RPMI8226 (cell line): ENCODE results near the gene TIMP3.

ENCODE experiments used
- DNase-seq: peaks from one replicate; pipeline ENCODE4 v3.0.0-alpha.2; 2015

Gene TIMP3

DNA sequence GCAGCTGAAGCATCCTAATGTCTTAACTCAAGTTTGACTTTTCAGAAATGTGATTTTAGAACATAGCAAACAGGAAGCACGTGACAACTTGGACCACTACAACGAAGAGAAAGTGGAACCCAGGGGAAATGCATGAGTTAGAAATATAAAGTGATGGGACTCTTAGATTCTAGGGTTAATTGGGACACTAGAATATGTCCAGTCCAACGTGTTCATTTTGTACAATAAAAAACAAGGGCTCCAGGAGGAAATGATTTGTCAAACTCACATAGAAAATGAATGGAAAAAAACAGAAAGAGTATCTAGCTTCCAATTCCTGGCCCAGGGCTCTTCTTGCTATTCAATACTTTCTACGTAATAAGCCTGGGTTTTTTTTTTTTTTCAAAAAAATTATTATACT is 30.7 kb downstream of the TIMP3 start:
- DNase-seq: no peak

GRCh38 chr22:32836280-32837123 is 35.0 kb downstream of the TIMP3 start:
- peak; percentile 23 for DNase-seq

- no peak for DNase-seq
Measured at GRCh38 chr22:32837142-32837541, 35.6 kb downstream of the TIMP3 start.

DNA sequence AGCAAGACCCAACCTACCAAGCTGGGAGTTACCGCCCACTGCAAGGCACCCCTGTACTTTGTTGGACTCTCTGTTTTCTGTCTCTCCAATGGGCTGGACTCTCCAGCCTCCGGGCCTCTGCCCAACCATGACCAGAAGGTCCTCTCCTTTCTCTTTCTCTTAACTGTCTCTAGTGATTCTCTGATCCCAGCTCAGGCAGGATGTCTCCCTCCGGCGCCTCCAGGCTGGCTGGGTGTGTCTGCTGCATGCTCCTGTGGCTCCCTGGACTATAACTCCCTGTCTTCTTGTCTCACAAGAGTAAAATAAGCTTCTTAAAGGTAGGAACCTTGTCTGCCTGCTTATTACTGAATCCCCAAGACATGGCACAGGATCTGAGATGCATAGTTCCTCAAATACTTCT is 36.3 kb downstream of the TIMP3 start:
- DNase-seq: no peak

DNA sequence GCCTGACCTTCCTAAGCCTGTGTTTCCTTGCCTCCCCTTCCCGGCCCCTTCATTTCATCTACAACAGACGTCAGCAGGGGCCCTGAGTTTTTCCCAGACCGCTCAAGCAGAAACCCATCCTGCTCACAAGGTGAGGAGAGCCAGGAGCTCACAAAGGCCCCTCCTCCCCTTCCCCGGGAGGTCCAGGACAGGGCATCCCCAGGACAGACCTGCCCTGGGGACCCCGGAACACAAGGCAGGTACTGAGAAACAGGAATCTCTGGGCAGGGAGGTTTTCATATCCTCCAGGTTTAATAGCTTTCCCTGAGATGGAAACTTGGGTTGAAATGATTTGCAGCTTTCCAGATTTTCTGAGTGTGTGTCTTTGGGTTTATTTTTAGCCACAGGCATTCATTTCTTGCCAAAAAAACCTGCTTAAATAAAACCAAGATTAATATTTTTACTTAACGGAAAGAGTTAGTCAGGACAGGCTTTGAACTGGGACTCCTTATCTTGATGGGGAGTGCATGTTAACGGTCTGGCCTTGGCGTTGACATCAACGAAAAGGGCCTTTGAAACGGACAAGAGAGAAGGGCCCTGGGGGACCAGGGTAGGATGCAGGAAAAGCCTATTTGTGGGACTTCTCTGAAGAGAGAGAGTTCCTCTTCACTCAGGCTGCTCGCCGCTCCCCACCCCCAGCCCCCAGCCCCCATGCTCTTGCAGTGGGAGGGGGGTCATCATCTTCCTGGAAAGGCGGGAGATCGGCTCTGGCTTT is 38.5 kb downstream of the TIMP3 start:
- no peak for DNase-seq

DNA sequence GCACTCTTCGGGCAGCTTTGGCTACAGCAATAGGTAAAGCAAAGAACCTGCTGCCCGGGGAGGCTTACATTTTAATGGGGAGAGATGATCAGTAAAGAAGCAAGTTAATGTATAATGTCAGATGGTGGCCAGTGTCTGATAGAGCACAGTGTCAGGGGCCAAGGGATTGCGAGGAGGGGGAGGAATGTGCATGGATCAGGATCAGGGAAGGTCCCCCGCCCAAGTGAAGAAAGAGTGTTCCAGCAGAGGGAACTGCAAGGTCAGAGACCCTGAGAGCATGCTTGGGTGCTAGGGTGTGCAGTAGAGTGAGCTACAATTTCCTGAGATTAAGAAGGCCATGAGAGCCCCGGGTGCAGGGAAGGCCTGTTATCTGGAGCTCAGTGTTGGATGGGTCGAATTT is 39.7 kb downstream of the TIMP3 start:
- no peak for DNase-seq

GRCh38 chr22:32842486-32842885 is 41.0 kb downstream of the TIMP3 start:
- DNase-seq: no peak

GRCh38 chr22:32843300-32843699 is 41.8 kb downstream of the TIMP3 start:
- no peak for DNase-seq

- DNase-seq: no peak
Measured at GRCh38 chr22:32844251-32844650, 42.7 kb downstream of the TIMP3 start.

GRCh38 chr22:32846780-32847491 is 45.4 kb downstream of the TIMP3 start:
- no peak for DNase-seq

- no peak for DNase-seq
Measured at GRCh38 chr22:32848226-32848625, 46.7 kb downstream of the TIMP3 start.

- no peak for DNase-seq
Measured at GRCh38 chr22:32849501-32849900, 48.0 kb downstream of the TIMP3 start.

- DNase-seq: no peak
Measured at GRCh38 chr22:32850157-32850556, 48.7 kb downstream of the TIMP3 start.

- DNase-seq: no peak
Measured at GRCh38 chr22:32850591-32851517, 49.3 kb downstream of the TIMP3 start.

- DNase-seq: no peak
Measured at GRCh38 chr22:32852395-32853251, 51.1 kb downstream of the TIMP3 start.

GRCh38 chr22:32853662-32854061 is 52.2 kb downstream of the TIMP3 start:
- DNase-seq: no peak

DNA sequence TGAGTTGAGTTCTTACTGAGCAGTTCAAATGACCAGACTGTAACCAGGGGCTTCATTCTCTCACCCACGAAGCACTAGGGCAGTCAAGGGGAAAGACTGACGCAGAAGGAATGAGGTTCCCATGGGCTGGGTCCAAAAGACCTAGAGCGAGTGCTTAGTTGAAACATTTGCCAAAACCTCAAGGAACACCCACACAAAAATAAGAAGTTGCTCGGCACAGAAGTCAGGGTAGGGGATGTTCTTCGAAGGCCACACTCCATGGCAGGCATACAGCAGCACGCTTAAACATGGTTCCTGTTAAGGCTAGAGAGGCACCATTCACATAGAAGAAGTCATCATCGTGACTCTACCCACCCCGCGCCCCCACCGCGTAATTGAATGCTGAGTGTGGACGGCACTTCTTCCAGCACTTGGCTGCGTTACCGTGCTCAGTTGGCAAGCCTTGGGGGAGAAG is 52.9 kb downstream of the TIMP3 start:
- DNase-seq: no peak

DNA sequence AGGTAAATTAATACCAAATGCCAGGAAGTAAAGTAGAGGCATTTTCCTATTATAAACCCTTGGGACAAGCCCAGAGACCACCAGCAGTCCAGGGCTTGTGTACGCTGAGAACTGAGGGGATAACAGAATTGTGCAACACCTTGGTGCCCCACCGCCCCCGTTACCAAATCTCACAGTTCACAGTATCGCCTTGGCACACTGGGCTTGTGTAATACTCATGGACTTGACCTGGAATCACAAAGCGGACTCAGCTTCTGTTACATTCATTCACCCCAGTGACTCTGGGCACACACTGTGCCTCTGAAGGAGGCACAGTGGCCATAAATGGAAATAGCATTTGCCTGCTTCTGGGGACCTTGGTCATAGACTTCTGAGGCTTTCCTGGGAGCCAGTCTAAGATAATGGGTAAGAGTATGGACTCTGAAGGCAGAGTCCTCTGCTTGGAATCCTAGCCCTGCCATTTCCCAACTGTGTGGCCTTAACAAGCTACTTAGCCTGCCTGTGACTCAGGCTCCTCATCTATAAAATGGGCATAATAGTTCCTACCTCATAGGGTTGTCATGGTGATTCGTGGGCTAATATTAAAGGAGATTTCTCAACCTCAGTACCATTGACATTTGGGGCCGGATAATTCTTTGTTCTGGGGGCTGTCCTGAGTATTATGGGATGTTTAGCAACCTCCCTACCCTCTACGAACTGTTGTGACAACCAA is 53.7 kb downstream of the TIMP3 start:
- no peak for DNase-seq

DNA sequence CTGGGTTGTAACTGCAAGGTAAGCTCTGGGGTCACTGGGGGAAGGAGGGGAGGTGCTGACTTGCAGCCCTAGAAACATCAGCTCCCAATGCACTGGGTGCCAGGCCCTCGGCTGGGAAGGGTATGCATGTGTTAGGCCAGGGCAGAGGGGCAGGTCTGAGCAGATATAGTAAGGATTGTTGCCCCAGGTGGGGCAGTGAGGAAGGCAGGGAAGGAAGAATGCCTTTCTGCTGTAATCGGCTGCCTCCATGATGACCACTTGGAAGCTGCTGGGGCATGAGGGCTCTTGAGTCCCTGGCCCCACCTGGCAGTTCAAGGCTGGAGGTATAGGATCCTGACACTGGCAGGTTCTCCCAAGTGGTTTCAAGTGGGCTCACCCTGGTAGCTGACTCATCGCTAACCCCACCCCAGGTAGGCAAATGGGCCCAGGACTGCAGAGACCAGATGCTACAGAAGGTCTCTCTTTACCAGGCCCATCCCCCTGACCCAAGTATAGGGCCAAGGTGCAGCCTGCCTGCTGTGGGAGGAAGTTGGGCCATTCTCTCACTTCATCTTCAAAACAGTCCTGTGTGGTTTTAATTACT is 56.7 kb downstream of the TIMP3 start:
- no peak for DNase-seq

DNA sequence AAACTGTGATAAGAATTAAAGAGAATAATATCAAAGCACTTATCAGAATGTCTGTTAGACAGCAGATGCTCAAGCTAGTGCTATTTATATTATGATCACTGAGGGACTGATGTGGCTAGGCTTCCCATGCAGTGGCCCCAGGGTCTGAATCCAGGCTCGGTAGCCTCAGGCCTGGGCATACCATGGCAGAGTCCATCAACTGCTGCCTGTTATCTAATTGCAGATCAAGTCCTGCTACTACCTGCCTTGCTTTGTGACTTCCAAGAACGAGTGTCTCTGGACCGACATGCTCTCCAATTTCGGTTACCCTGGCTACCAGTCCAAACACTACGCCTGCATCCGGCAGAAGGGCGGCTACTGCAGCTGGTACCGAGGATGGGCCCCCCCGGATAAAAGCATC is 57.5 kb downstream of the TIMP3 start:
- no peak for DNase-seq
